NCI-H2196 treated with DMSO at 0.1 percent for 48 hours (cell line): Measurements from ENCODE around the gene SPIRE2.
A peak's percentile ranks its signal among the peaks of the same experiment; 100 is the strongest.
"Not testable (repeated sequence)": the region's sequence is repeated elsewhere in the genome, so short reads cannot be mapped to it uniquely, and the experiment has no call there.

Source experiments
- DNase-seq: peaks from one replicate; lab custom pipeline; 2025; ENCODE audit not compliant: unreplicated experiment; lab: John Stamatoyannopoulos, UW

Gene SPIRE2

DNA sequence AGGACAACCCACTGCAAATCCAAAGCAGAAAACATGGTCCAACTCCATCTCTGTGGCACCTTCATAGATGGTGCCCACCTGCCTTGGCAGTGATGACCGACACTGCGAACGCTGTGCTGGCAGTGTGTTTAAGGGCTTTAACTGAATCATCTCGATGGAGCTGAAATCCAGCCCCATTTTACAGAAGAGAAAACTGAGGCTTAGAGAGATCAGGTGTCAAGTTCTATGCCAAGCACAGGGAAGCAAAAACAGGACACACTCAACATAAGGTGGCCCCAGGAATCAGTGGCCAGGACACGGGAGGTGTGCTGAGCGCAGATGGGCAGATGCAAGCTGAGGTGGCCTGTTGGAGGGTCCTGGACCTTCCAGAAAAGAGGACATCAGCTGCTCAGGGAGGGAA, 34.5 kb downstream of the SPIRE2 start:
- DNase-seq, result no peak

DNA sequence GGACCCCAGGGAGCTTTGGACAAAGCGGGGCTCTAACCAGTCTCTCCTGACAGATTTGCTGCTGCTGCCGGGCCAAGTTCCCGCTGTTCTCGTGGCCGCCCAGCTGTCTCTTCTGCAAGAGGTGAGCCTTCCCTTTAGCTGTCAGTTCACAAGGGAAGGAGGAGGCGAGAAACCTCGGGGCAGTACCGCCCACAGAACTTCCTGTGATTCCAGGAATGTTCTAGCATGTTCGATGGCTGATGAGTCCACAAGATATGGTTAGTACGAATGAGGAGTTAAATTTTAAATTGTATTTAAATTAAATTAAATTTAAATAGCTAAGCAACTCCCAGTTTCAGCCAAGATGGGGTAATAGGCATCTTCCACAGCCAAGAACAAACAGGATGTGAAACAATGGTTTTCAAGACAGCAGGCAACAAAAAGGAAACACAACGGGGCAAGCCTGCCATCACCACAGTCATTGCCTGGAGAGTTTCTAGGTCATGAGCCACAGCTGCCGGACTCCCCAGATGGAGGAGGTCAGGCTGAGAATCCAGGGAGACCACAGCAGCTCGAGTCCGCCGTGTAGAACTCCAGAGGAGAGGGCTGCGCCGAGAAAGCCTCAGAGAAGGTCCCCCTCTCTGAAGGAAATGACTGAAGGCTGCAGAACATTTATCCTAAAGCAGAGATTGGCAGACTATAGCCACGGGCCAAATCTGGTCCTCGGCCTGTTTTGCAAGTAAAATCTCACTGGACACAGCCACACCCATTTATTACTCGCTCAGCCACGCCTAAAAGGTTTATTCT, 35.7 kb downstream of the SPIRE2 start:
- DNase-seq, result no peak

- no peak for DNase-seq
Measured at GRCh38 chr16:89864527-89864820, 36.2 kb downstream of the SPIRE2 start.

- no peak for DNase-seq
Measured at GRCh38 chr16:89867918-89868317, 39.6 kb downstream of the SPIRE2 start.

- no peak for DNase-seq
Measured at GRCh38 chr16:89869911-89870310, 41.6 kb downstream of the SPIRE2 start.

GRCh38 chr16:89870440-89870839, 42.2 kb downstream of the SPIRE2 start:
- no peak for DNase-seq

DNA sequence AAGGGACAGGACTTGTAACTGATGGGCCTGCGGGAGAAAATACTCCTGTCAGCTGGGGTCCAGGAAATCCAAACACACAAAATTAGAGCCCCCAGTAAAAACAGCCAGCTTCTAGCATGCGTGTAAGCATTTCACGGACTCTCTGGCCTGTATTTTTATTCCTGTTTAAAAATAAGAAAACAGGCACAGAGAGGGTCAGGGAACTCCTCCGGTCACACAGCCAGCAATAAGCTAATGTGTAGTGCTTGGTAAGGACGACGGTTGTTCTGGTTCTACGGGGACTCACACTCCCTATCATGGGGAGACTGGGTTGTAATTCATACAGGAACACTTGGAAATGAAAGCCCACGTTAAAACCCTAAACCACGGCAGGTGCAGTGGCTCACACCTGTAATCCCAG, 43.6 kb downstream of the SPIRE2 start:
- DNase-seq, result no peak

DNA sequence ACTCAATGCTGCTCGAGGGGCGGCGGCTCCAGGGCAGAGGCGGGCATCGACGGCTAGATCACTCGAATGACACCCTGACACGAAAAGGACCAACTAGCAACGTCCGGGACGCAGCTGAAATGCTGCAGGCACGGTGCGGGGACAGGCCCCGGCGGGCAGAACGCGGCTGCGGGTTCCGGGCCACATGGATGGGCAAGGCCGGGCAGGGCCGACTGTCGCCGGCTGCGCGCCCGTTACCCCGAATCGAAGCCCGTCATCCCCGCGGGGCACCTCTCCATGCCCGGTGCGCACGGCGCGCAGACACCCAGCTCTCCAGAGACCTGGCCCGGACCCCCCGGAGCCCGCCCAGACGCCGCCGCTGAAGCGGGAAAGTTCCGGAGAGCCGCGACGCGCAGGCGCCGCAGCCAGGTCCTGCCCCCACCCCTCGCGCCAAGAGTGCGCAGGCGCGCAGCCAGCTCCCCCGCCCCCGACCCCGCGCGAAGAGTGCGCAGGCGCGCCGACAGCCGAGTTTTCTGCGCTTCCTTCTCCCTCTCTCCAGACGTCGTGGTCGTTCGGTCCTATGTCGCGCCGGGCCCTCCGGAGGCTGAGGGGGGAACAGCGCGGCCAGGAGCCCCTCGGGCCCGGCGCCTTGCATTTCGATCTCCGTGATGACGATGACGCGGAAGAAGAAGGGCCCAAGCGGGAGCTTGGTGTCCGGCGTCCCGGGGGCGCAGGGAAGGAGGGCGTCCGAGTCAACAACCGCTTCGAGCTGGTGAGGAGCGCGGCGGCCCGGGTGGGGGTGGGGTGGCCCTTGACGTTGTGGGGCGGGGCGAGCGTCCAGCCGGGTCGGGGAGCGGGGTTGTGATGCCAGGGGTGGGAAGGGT, 45.1 kb downstream of the SPIRE2 start, which contains the start of gene TCF25:
Gene TCF25 (plus strand): TSS at position 484 of the 863 bp plus-strand sequence. CDS start 76 bp downstream, at position 560.
- DNase-seq, result peak; percentile 32

- peak; percentile 65 for DNase-seq
Measured at GRCh38 chr16:89873972-89874689, 45.9 kb downstream of the SPIRE2 start.

GRCh38 chr16:89879123-89879522, 50.8 kb downstream of the SPIRE2 start:
- not testable (repeated sequence) for DNase-seq

GRCh38 chr16:89880477-89881367, 52.4 kb downstream of the SPIRE2 start:
- no peak for DNase-seq

- no peak for DNase-seq
Measured at GRCh38 chr16:89881368-89881730, 53.1 kb downstream of the SPIRE2 start.

GRCh38 chr16:89883346-89884040, 55.2 kb downstream of the SPIRE2 start:
- DNase-seq, result no peak

GRCh38 chr16:89884041-89884421, 55.8 kb downstream of the SPIRE2 start:
- DNase-seq, result no peak

GRCh38 chr16:89887243-89887642, 59.0 kb downstream of the SPIRE2 start:
- no peak for DNase-seq

DNA sequence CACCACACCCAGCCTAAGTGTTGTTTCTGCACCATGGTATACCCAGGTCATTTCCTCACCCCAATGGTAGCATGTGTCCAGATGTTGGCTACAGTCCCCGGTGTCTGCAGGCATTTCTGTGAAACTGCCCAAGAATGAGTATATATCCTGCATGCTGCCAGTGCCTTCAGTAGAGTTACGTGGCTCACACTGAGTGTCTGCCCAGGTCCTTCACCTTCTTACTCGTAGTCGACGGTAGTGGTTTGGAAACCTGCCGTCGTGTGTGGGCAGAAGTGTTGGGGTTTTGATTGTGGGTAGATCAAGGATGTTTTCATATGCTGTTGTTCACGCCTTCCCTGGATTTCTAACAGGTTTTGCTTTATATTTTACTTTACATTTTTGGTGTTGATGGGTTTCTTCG, 61.9 kb downstream of the SPIRE2 start:
- no peak for DNase-seq

DNA sequence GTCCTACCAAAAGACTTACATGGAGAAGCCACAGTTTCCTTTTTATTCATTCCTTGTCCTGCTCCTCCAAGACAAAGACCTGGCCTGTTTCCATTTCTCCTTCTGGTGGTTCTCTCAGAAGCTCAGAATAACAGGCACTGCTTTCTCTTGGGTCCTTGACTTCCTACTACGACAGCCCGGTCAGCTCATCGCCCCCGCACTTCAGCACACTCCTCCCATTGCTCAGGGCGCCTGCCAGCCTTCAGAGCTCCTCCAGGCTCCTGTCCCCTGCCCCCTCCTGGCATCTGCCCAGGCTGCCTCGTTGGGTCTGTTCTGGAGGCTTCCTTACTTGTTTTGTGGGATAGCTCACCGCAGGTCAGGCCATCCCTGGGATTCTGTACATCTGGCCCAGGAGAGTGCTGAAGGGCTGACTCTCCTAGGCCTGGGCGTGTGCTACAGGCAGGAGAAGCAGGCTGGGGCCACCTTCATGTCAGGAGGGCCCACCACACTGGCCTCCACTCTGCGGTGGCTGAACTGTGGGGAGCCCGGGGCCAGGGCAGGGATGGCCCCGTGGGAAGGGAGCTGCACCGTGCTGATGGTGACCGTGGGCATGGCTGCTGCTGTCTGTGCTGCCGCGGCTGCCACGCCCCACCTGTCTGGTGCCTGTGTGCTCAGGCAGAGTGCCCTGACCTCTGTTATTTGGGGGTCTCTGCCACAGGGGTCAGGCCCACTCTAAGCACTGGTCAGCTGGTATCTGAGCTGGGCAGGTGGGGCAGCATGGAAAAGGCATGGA, 62.8 kb downstream of the SPIRE2 start:
- no peak for DNase-seq

GRCh38 chr16:89892055-89892630, 63.9 kb downstream of the SPIRE2 start:
- no peak for DNase-seq

GRCh38 chr16:89892635-89893034, 64.4 kb downstream of the SPIRE2 start:
- DNase-seq, result no peak
